ENCODE results near the gene LMAN2L. TPM values are rescaled to one million over a fixed set of nuclear protein-coding genes. Genes with fewer than 3 reads are reported as not detected.

LMAN2L gene
- total RNA-seq, 1 experiment from 2014 or later: 52.5 TPM

Other genes starting within 250 kb of the LMAN2L start
- not detected in 2 replicates for gene NEURL3, start 234.7 kb downstream of the LMAN2L start, total RNA-seq (2014; rRNA removed; shearing (Covaris generic))
- 6.3 and 9.7 TPM in 2 replicates for gene ARID5A, start 203.3 kb downstream of the LMAN2L start, total RNA-seq (2014; rRNA removed; shearing (Covaris generic))
- 21.9 and 31.4 TPM in 2 replicates for gene KANSL3, start 101.8 kb downstream of the LMAN2L start, total RNA-seq (2014; rRNA removed; shearing (Covaris generic))
- gene FER1L5, start 97.3 kb downstream of the LMAN2L start, total RNA-seq (2014; rRNA removed; shearing (Covaris generic)): not detected in 2 replicates
- 3.5 and 7.3 TPM in 2 replicates for gene CNNM4, start 20.8 kb upstream of the LMAN2L start, total RNA-seq (2014; rRNA removed; shearing (Covaris generic))
- gene CNNM3, start 76.2 kb upstream of the LMAN2L start, total RNA-seq (2014; rRNA removed; shearing (Covaris generic)): 3.0 and 5.3 TPM in 2 replicates
- 2.5 and 3.4 TPM in 2 replicates for gene ANKRD23, start 104.0 kb upstream of the LMAN2L start, total RNA-seq (2014; rRNA removed; shearing (Covaris generic))
- gene ANKRD39, start 118.0 kb upstream of the LMAN2L start, total RNA-seq (2014; rRNA removed; shearing (Covaris generic)): 16.3 and 21.5 TPM in 2 replicates
- 23.0 and 23.4 TPM in 2 replicates for gene SEMA4C, start 130.0 kb upstream of the LMAN2L start, total RNA-seq (2014; rRNA removed; shearing (Covaris generic))
- gene FAM178B, start 246.5 kb upstream of the LMAN2L start, total RNA-seq (2014; rRNA removed; shearing (Covaris generic)): not detected in 2 replicates

Data from SJSA1 (cell line).